UCSD-AML1 (cell line): ENCODE results near the gene ABCG1.

Experiments
- DNase-seq: peaks from one replicate; lab custom pipeline; 2025; ENCODE audit not compliant: unreplicated experiment; lab: John Stamatoyannopoulos, UW

The ABCG1 gene

GRCh38 chr21:42266971-42267556 is 48.1 kb downstream of the ABCG1 start:
- DNase-seq, result peak; percentile 42

DNA sequence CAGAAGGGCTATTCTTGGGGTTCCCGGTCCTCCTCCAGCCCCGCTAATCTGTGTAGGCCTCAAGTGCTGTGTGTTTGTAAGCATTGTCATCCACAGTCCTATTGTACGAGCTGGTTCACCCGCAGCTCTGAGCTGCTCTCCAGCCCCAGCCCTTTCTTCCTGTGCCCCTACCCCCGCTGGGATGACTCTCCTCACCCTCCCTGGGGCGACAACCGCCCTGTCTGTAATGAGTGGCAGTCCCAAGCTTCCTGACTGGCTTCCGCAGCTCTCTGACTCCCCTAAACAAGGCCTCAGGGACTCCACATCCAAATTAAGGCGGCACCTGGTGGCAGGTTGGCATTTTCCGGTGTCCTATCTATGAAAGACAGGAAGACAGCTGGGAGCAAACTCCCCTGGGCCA is 50.4 kb downstream of the ABCG1 start:
- peak; percentile 84 for DNase-seq

- no peak for DNase-seq
Observed at GRCh38 chr21:42271065-42271464, 52.1 kb downstream of the ABCG1 start.

GRCh38 chr21:42272109-42272962 is 53.4 kb downstream of the ABCG1 start:
- no peak for DNase-seq

GRCh38 chr21:42272984-42273600 is 54.2 kb downstream of the ABCG1 start:
- DNase-seq, result no peak

GRCh38 chr21:42276076-42276475 is 57.1 kb downstream of the ABCG1 start:
- DNase-seq, result no peak

- DNase-seq, result no peak
Observed at GRCh38 chr21:42276526-42277154, 57.7 kb downstream of the ABCG1 start.

GRCh38 chr21:42277593-42277992 is 58.7 kb downstream of the ABCG1 start:
- no peak for DNase-seq

GRCh38 chr21:42278451-42279149 is 59.7 kb downstream of the ABCG1 start:
- no peak for DNase-seq

- no peak for DNase-seq
Observed at GRCh38 chr21:42279341-42279871, 60.5 kb downstream of the ABCG1 start.

- no peak for DNase-seq
Observed at GRCh38 chr21:42279888-42280287, 60.9 kb downstream of the ABCG1 start.

- no peak for DNase-seq
Observed at GRCh38 chr21:42280356-42281180, 61.6 kb downstream of the ABCG1 start.

DNA sequence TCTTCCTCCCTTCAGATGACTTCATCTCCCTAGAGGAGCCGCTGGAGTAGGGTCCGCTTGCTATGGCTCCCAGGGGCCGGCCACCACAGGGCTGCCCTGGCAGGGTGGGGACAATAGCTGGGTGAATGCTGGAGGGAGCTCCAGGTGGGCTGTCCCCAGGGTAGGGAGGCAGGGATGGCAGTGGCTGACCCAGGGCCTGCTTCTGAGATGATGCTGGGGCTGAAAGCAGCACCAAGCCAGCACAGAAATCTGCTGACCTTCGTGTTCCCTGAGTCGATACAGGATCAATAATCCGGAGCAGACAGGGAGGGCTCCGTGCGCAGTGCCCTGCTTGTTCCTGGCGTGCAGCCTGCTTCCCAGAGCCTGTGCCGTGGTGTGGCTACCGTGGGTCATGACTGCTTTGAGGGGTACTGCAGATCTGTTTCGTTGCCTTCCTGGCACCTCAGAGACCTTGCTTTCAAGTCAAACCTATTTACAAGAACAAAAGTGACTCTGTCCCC is 62.3 kb downstream of the ABCG1 start:
- no peak for DNase-seq

DNA sequence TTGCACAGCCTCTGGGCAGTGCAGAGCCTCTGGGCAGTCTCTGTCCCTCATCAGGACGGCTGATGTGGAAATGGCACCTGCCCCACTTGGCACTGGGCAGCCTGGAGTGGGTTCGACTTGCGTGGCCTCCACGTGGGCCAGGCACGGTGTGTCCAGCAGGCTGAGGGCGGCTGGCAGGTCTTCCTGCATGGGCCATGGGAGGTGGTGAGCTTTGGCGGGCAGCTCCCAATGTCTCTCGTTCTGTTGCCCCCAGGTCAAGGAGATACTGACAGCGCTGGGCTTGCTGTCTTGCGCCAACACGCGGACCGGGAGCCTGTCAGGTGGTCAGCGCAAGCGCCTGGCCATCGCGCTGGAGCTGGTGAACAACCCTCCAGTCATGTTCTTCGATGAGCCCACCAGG is 63.1 kb downstream of the ABCG1 start:
- no peak for DNase-seq

GRCh38 chr21:42282715-42283114 is 63.8 kb downstream of the ABCG1 start:
- DNase-seq, result no peak

GRCh38 chr21:42285569-42286245 is 66.8 kb downstream of the ABCG1 start:
- DNase-seq, result no peak

GRCh38 chr21:42286416-42286815 is 67.5 kb downstream of the ABCG1 start:
- no peak for DNase-seq

- DNase-seq, result no peak
Observed at GRCh38 chr21:42287193-42288083, 68.5 kb downstream of the ABCG1 start.
